Measurements from ENCODE around the gene PPME1. TPM values are rescaled to one million over a fixed set of nuclear protein-coding genes. Genes with fewer than 3 reads are reported as not detected.

PPME1 gene
- total RNA-seq, 1 experiment from 2014 or later: 68.3 TPM

- no peak overlapping the region for H3K4me3 ChIP-seq (replicated peaks in 1 of 2; ENCODE audit: low read depth in 1 of 2, low read length in 2 of 2)
- intact Hi-C loops (cut with micrococcal nuclease): no loop called here
- H3K36me3 ChIP-seq (ENCODE audit: control insufficient read depth in 1 of 2, insufficient read depth in 2 of 2, low read length in 2 of 2): no peaks in the 10 kb centered on the region
- no peaks in the 10 kb centered on the region for H3K9me2 ChIP-seq (ENCODE audit: insufficient read depth)
- H3K4me1 ChIP-seq (ENCODE audit: control insufficient read depth in 1 of 2, insufficient read depth in 2 of 2, low read length in 2 of 2): peaks cover 0 to 8% of the 10 kb centered on the region in 2 experiments; a peak in 1 of 4 replicates
- H3K27me3 ChIP-seq (ENCODE audit: insufficient read depth, low read length): no peaks in the 10 kb centered on the region
- H3K4me2 ChIP-seq (ENCODE audit: low read length): no peak overlapping the region
- no peak overlapping the region for H3K9ac ChIP-seq (ENCODE audit: low read length)
- ChIA-PET CTCF (no interaction called here), POLR2A (no interaction called here), RAD21 (ENCODE audit: low non-redundant PET in 1 of 2, low total read pairs in 2 of 2, uncharacterized antibody in 2 of 2, unreplicated experiment in 2 of 2) (no interaction called here)
- no peaks in the 10 kb centered on the region for H4K20me1 ChIP-seq (ENCODE audit: insufficient read depth)
- DNase-seq (ENCODE audit: low read depth, low spot score) (no peak), ATAC-seq (no peak)
- no peak for TF ChIP-seq POLR2A (IDR thresholded peaks at IDR 0.05; ENCODE audit: borderline replicate concordance, extremely low read depth, insufficient read depth, insufficient read length)
- TF ChIP-seq ATF3 (IDR thresholded peaks at IDR 0.05): no peak
- TF ChIP-seq EZH2 (IDR thresholded peaks at IDR 0.05): no peak
- no peak for TF ChIP-seq SP1 (IDR thresholded peaks at IDR 0.05; ENCODE audit: low read depth)
- no peak for TF ChIP-seq EZH2phosphoT487 (IDR thresholded peaks at IDR 0.05; ENCODE audit: borderline replicate concordance)
- TF ChIP-seq MAX (IDR thresholded peaks at IDR 0.05): no peak
- TF ChIP-seq FOSL1 (IDR thresholded peaks at IDR 0.05; ENCODE audit: low read depth): no peak
- TF ChIP-seq ZNF274 (IDR thresholded peaks at IDR 0.05; ENCODE audit: low read depth, low read length): no peak
- TF ChIP-seq SIN3A (IDR thresholded peaks at IDR 0.05; ENCODE audit: low read depth): no peak
- no peak for TF ChIP-seq TCF7L2 (IDR thresholded peaks at IDR 0.05; ENCODE audit: borderline replicate concordance, extremely low read depth, insufficient read depth, insufficient read length)
- TF ChIP-seq JUND (IDR thresholded peaks at IDR 0.05): no peak
- no peaks in the 10 kb centered on the region for H3K9me3 ChIP-seq (ENCODE audit: control insufficient read depth in 1 of 2, insufficient read depth in 1 of 2, low read depth in 1 of 2, low read length in 2 of 2)
- no peak overlapping the region for H3K27ac ChIP-seq (ENCODE audit: low read depth, low read length)
- no peak overlapping the region for H2AFZ ChIP-seq (ENCODE audit: low read depth, low read length, poor library complexity, severe bottlenecking)
- no peaks in the 10 kb centered on the region for H3K79me2 ChIP-seq (ENCODE audit: insufficient read depth, low read length)
- no TSS peak for BruUV-seq (replicated peaks)
Observed at GRCh38 chr11:74282421-74282820, 111.3 kb downstream of the PPME1 start.

- Histone ChIP-seq H3K9ac (ENCODE audit: low read length) (no peak overlapping the region), H3K79me2 (ENCODE audit: insufficient read depth, low read length) (no peaks in the 10 kb centered on the region), H3K9me3 (ENCODE audit: control insufficient read depth in 1 of 2, insufficient read depth in 1 of 2, low read depth in 1 of 2, low read length in 2 of 2) (no peaks in the 10 kb centered on the region), H3K27ac (ENCODE audit: low read depth, low read length) (no peak overlapping the region), H3K9me2 (ENCODE audit: insufficient read depth) (no peaks in the 10 kb centered on the region), H3K4me2 (ENCODE audit: low read length) (no peak overlapping the region), H3K4me1 (ENCODE audit: control insufficient read depth in 1 of 2, insufficient read depth in 2 of 2, low read length in 2 of 2) (peaks cover 0 to 9% of the 10 kb centered on the region in 2 experiments; a peak in 2 of 4 replicates), H2AFZ (ENCODE audit: low read depth, low read length, poor library complexity, severe bottlenecking) (no peak overlapping the region), H3K27me3 (ENCODE audit: insufficient read depth, low read length) (no peaks in the 10 kb centered on the region), H3K4me3 (replicated peaks in 1 of 2; ENCODE audit: low read depth in 1 of 2, low read length in 2 of 2) (no peak overlapping the region), H4K20me1 (ENCODE audit: insufficient read depth) (no peaks in the 10 kb centered on the region), H3K36me3 (ENCODE audit: control insufficient read depth in 1 of 2, insufficient read depth in 2 of 2, low read length in 2 of 2) (no peaks in the 10 kb centered on the region)
- intact Hi-C loops (cut with micrococcal nuclease): no loop called here
- BruUV-seq (replicated peaks): no TSS peak
- RAD21 ChIA-PET (ENCODE audit: low non-redundant PET in 1 of 2, low total read pairs in 2 of 2, uncharacterized antibody in 2 of 2, unreplicated experiment in 2 of 2): no interaction called here
- POLR2A ChIA-PET: no interaction called here
- no peak for ATAC-seq
- DNase-seq (ENCODE audit: low read depth, low spot score): no peak
- CTCF ChIA-PET: no interaction called here
- TF ChIP-seq JUND (IDR thresholded peaks at IDR 0.05) (no peak), POLR2AphosphoS5 (IDR thresholded peaks at IDR 0.05; ENCODE audit: low read depth, low read length) (no peak), SRF (IDR thresholded peaks at IDR 0.05; ENCODE audit: low read depth) (no peak), ZNF274 (IDR thresholded peaks at IDR 0.05; ENCODE audit: low read depth, low read length) (no peak), SIN3A (IDR thresholded peaks at IDR 0.05; ENCODE audit: low read depth) (no peak), POLR2A (IDR thresholded peaks at IDR 0.05; ENCODE audit: borderline replicate concordance, extremely low read depth, insufficient read depth, insufficient read length) (no peak), ZBTB33 (IDR thresholded peaks at IDR 0.05; ENCODE audit: extremely low read depth, insufficient replicate concordance, low read length) (no peak), EZH2 (IDR thresholded peaks at IDR 0.05) (no peak), REST (IDR thresholded peaks at IDR 0.05; ENCODE audit: low read depth) (no peak), CBX3 (IDR thresholded peaks at IDR 0.05; ENCODE audit: low read depth) (no peak)
Observed at GRCh38 chr11:74282914-74283371, 111.9 kb downstream of the PPME1 start.
